ENCODE data around the gene LIPC.

The LIPC gene

DNA sequence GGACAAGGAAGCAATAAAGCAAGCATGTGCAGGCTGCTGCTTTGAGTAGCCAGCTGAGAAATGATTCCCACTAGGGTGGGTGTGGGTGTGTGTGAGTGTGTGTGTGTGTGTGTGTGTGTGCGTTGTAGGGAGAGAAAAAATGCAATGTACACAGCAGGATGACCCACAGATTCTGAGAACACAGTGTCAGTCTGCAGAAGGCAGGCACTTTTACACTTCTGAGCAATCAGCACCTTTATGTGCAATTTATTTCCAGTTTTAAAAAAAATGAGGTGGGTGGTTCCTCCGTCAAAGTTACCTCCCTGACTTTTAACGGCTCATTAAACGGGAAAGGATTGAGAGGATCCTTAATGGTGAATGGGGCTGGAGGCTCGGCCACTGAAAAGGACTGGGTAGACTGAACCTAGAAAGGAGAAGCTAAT, 38.5 kb upstream of the LIPC start:
- H3K4me3 ChIP-seq (ENCODE audit: low read length), result no peak overlapping the region
- H3K9ac ChIP-seq (ENCODE audit: low read depth, low read length), result no peak overlapping the region
- peaks cover 3% of the 10 kb centered on the region; the same call in 1 of the 2 replicates for H3K4me1 ChIP-seq (ENCODE audit: insufficient read depth, low read length)
- no peak overlapping the region for H3K27ac ChIP-seq (ENCODE audit: low read length)
- no peaks in the 10 kb centered on the region for H3K36me3 ChIP-seq (ENCODE audit: insufficient read depth, low read depth, low read length)
- no peaks in the 10 kb centered on the region for H3K27me3 ChIP-seq (ENCODE audit: insufficient read depth, low read length)
- no peaks in the 10 kb centered on the region for H3K9me3 ChIP-seq (ENCODE audit: insufficient read depth, low read depth, low read length)

DNA sequence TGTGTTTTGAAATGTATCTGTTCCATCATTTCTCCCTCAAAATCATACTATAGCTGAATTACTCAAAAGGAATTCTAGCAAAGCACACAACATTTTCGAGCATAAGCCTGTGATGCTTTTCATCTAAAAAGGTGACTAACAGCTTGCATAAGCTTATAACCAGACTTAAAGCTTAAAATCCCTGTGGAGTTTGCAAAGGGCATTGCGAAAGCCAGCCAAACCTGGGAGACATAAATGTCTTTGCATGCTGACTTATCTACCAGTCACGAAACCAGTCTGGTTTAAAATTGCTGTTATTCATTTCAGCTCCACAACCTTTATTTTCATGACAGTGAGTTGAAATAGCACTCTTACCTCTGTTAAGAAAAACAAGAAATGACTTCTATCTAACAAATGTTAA, 35.6 kb upstream of the LIPC start:
- Histone ChIP-seq H3K4me3 (ENCODE audit: low read length) (no peak overlapping the region), H3K27ac (ENCODE audit: low read length) (no peak overlapping the region), H3K4me1 (ENCODE audit: insufficient read depth, low read length) (peaks cover 3% of the 10 kb centered on the region; the same call in 1 of the 2 replicates), H3K27me3 (ENCODE audit: insufficient read depth, low read length) (no peaks in the 10 kb centered on the region), H3K9ac (ENCODE audit: low read depth, low read length) (no peak overlapping the region), H3K36me3 (ENCODE audit: insufficient read depth, low read depth, low read length) (no peaks in the 10 kb centered on the region), H3K9me3 (ENCODE audit: insufficient read depth, low read depth, low read length) (no peaks in the 10 kb centered on the region)

DNA sequence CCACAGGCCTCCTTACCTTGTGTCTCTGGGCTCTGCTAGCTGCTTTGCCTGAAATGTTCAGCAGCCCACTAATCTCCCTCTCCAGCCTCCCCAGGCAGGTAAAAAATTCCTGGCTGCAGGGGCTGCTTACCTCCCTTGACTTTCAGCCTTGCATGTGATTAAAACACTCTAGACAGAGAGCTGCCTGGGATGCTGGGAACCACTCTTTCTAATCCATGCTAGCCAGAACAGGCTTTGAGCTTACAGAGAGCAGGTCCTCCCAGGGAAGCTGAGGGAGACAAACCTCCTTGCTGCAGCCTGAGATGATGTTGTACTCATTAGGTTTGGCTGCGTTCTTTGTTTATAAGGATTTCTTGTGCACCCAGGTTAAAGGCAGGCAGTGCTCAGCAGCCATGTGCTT, 33.7 kb upstream of the LIPC start:
- Histone ChIP-seq H3K4me1 (ENCODE audit: insufficient read depth, low read length) (no peaks in the 10 kb centered on the region), H3K36me3 (ENCODE audit: insufficient read depth, low read depth, low read length) (no peaks in the 10 kb centered on the region), H3K27ac (ENCODE audit: low read length) (no peak overlapping the region), H3K9me3 (ENCODE audit: insufficient read depth, low read depth, low read length) (no peaks in the 10 kb centered on the region), H3K9ac (ENCODE audit: low read depth, low read length) (no peak overlapping the region), H3K27me3 (ENCODE audit: insufficient read depth, low read length) (no peaks in the 10 kb centered on the region), H3K4me3 (ENCODE audit: low read length) (no peak overlapping the region)

DNA sequence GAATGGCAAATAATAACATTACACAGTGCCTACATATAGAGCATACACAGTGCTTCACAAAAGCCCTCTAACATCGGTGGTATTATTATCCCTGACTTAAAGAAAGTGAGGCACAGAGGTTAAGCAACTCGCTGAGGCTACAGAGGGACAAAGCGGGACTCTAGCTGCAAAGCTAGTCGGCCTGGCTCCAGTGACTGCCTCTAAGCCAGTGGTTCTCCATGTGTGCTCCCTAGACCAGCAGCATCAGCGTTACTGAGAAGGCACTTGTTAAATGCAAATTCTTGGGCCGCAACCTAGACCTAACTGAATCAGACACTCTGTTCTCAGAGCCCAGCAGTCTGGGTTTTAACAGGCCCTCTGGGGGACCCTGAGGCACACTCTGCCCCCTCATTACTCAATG, 33.1 kb upstream of the LIPC start:
- no peak overlapping the region for H3K27ac ChIP-seq (ENCODE audit: low read length)
- no peaks in the 10 kb centered on the region for H3K9me3 ChIP-seq (ENCODE audit: insufficient read depth, low read depth, low read length)
- H3K27me3 ChIP-seq (ENCODE audit: insufficient read depth, low read length), result no peaks in the 10 kb centered on the region
- no peak overlapping the region for H3K9ac ChIP-seq (ENCODE audit: low read depth, low read length)
- H3K4me1 ChIP-seq (ENCODE audit: insufficient read depth, low read length), result no peaks in the 10 kb centered on the region
- H3K36me3 ChIP-seq (ENCODE audit: insufficient read depth, low read depth, low read length), result no peaks in the 10 kb centered on the region
- H3K4me3 ChIP-seq (ENCODE audit: low read length), result no peak overlapping the region

DNA sequence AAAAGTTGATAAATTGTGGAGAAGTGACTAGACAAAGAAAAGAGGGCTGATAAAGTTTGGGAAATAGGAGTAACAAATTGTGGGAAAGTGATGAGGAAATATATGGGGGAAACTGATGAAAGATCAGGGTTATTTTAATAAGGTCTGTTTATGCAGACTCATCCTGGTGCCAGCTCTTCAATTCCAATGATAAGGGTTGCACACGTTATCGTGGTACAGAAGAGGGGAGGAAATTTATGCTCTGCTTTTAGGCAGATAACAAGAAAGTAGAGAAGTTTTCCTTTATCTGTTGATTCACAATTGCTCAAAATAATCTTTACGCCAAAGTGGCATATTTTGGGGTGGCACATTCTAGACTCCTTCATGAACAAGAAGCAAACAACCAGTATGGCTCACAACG, 32.1 kb upstream of the LIPC start:
- H3K27ac ChIP-seq (ENCODE audit: low read length), result no peak overlapping the region
- H3K36me3 ChIP-seq (ENCODE audit: insufficient read depth, low read depth, low read length), result no peaks in the 10 kb centered on the region
- no peaks in the 10 kb centered on the region for H3K9me3 ChIP-seq (ENCODE audit: insufficient read depth, low read depth, low read length)
- no peak overlapping the region for H3K9ac ChIP-seq (ENCODE audit: low read depth, low read length)
- H3K4me1 ChIP-seq (ENCODE audit: insufficient read depth, low read length), result no peaks in the 10 kb centered on the region
- no peaks in the 10 kb centered on the region for H3K27me3 ChIP-seq (ENCODE audit: insufficient read depth, low read length)
- H3K4me3 ChIP-seq (ENCODE audit: low read length), result no peak overlapping the region

DNA sequence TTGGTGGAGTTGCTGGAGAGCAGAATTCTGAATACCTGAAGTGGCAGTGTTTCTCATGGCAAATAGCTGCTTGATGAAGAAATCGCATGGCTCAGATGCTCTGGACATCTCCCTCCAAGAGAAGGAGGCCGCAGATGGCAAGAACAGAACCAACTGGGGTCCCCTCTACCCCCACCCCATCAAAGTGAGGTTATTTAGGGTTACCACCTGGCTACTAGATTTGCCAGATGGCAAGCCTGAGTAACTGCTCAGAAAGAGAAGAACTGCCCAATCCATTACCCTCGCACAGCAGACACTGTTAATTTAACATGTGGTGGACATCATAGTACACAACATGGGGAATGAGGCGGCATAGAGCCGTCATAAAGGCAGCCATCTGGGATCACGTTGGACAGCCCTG, 30.5 kb upstream of the LIPC start:
- no peak overlapping the region for H3K27ac ChIP-seq (ENCODE audit: low read length)
- no peaks in the 10 kb centered on the region for H3K9me3 ChIP-seq (ENCODE audit: insufficient read depth, low read depth, low read length)
- no peak overlapping the region for H3K9ac ChIP-seq (ENCODE audit: low read depth, low read length)
- no peaks in the 10 kb centered on the region for H3K36me3 ChIP-seq (ENCODE audit: insufficient read depth, low read depth, low read length)
- H3K27me3 ChIP-seq (ENCODE audit: insufficient read depth, low read length), result no peaks in the 10 kb centered on the region
- no peaks in the 10 kb centered on the region for H3K4me1 ChIP-seq (ENCODE audit: insufficient read depth, low read length)
- H3K4me3 ChIP-seq (ENCODE audit: low read length), result no peak overlapping the region

DNA sequence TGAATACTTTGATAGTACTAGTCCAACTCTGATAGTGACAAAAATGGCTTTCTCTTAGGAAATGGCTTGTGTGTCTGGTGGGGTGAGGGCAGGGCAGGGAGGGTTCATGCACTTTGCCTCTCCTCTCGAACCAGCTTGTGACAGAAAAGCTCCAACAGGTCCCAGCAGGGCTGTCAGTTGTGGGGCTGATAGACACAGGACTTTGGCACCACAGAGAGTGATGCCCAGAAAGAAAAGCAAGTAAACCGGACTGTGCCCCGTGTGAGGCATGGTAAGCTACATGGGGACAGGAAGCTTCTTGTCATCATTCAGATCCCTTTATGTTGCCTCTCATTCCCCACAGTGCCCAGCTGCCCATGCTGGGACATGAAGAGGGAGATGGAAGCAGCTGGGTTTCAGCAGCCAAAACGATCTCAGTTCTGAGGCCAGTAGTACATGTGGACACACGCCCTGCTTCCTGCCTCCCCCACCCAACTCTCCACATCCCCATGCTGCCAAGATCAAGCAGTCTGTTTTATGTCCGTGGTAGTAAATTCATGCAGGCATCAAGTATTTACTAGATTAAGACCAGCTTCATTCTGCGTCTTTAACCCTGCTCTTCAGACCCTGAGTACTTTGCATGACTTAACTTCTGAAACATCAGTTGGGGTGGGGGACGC, 29.7 kb upstream of the LIPC start:
- H3K9ac ChIP-seq (ENCODE audit: low read depth, low read length), result no peak overlapping the region
- no peaks in the 10 kb centered on the region for H3K27me3 ChIP-seq (ENCODE audit: insufficient read depth, low read length)
- H3K9me3 ChIP-seq (ENCODE audit: insufficient read depth, low read depth, low read length), result no peaks in the 10 kb centered on the region
- no peak overlapping the region for H3K4me3 ChIP-seq (ENCODE audit: low read length)
- H3K4me1 ChIP-seq (ENCODE audit: insufficient read depth, low read length), result no peaks in the 10 kb centered on the region
- no peaks in the 10 kb centered on the region for H3K36me3 ChIP-seq (ENCODE audit: insufficient read depth, low read depth, low read length)
- H3K27ac ChIP-seq (ENCODE audit: low read length), result no peak overlapping the region

DNA sequence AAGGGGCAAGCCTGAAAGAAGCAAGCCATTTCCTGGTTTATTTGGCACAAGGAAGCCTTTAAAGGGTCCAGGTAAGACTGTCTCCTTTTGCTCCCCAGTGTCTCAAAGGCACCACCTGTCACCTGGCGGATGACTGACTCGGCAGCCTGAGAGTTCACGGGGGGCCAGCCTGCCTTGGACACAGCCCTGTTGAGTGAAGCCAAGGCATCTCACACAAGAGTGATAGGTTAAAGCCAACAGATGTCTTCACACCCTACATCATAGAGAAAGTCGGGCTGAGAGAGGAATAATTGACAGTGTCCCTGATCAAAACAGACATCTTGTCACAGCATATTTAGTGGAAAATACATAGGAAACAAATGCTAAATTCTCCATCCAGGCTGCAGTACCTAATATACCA, 28.2 kb upstream of the LIPC start:
- H3K36me3 ChIP-seq (ENCODE audit: insufficient read depth, low read depth, low read length), result no peaks in the 10 kb centered on the region
- H3K27me3 ChIP-seq (ENCODE audit: insufficient read depth, low read length), result no peaks in the 10 kb centered on the region
- H3K4me1 ChIP-seq (ENCODE audit: insufficient read depth, low read length), result no peaks in the 10 kb centered on the region

DNA sequence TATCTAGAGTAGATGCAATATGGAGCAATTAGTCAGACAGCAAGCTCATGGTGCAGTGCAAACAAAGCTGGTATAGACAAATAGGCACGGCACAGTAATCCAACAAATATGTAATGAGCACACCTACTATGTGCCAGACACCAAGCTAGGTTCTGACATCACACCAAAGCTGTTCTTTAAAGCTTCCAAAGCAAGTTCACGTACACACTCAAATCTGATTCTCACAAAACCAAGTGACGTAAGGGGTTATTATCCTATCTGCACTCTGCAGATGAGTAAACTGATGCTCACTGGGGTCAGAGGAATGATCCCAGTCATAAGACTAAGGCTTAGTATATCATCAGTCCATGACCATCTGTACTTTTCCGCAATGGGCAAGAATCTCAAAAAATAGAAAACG, 27.8 kb upstream of the LIPC start:
- H3K9ac ChIP-seq (ENCODE audit: low read depth, low read length), result no peak overlapping the region
- H3K9me3 ChIP-seq (ENCODE audit: insufficient read depth, low read depth, low read length), result no peaks in the 10 kb centered on the region
- H3K4me1 ChIP-seq (ENCODE audit: insufficient read depth, low read length), result no peaks in the 10 kb centered on the region
- no peak overlapping the region for H3K4me3 ChIP-seq (ENCODE audit: low read length)
- no peaks in the 10 kb centered on the region for H3K27me3 ChIP-seq (ENCODE audit: insufficient read depth, low read length)
- H3K27ac ChIP-seq (ENCODE audit: low read length), result no peak overlapping the region
- H3K36me3 ChIP-seq (ENCODE audit: insufficient read depth, low read depth, low read length), result no peaks in the 10 kb centered on the region

More for the DNA sequence above, 28.2 kb upstream of the LIPC start:
- H3K9ac ChIP-seq (ENCODE audit: low read depth, low read length), result no peak overlapping the region
- no peak overlapping the region for H3K27ac ChIP-seq (ENCODE audit: low read length)
- H3K9me3 ChIP-seq (ENCODE audit: insufficient read depth, low read depth, low read length), result no peaks in the 10 kb centered on the region
- H3K4me3 ChIP-seq (ENCODE audit: low read length), result no peak overlapping the region

DNA sequence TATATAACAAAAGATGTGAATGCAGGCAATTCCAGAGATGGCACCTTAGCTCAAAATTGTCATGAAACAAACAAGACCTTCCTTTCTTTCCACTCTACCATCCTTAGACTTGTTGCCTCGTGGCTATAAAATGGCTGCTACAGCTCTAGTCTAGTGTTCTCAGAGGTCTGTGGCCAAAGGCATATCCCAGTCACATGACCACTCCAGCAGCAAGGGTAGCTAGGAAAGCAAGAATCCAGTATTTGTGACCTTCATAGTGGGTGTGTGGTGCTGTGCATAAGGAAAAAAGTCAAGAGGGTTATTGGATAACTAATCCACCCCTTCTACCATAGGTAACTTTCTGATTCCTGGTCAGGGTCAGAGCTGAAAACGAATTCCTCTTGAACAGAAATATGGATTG, 27.1 kb upstream of the LIPC start:
- no peaks in the 10 kb centered on the region for H3K36me3 ChIP-seq (ENCODE audit: insufficient read depth, low read depth, low read length)
- no peaks in the 10 kb centered on the region for H3K4me1 ChIP-seq (ENCODE audit: insufficient read depth, low read length)
- no peak overlapping the region for H3K9ac ChIP-seq (ENCODE audit: low read depth, low read length)
- no peaks in the 10 kb centered on the region for H3K27me3 ChIP-seq (ENCODE audit: insufficient read depth, low read length)
- no peaks in the 10 kb centered on the region for H3K9me3 ChIP-seq (ENCODE audit: insufficient read depth, low read depth, low read length)
- H3K4me3 ChIP-seq (ENCODE audit: low read length), result no peak overlapping the region
- H3K27ac ChIP-seq (ENCODE audit: low read length), result no peak overlapping the region

DNA sequence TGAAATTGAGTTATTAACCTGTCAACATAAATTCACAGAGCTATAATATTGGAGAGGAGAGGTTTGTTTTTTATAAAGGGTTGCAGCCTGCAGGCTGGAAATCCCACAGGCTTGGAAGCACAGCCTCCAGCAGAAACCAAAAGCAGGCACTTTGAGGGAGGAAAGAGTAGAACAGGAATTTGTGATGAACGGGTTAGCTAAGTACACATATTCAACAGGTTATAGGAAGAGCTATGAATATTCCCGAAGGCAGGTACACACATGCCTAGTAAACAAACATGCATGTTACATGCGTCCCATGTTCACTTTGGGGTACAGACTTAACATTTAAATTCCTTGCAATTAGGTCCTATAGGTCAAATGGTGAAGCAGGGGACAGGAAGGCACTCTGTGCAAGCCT, 25.9 kb upstream of the LIPC start:
- Histone ChIP-seq H3K4me3 (ENCODE audit: low read length) (no peak overlapping the region), H3K9me3 (ENCODE audit: insufficient read depth, low read depth, low read length) (no peaks in the 10 kb centered on the region), H3K4me1 (ENCODE audit: insufficient read depth, low read length) (no peaks in the 10 kb centered on the region), H3K27ac (ENCODE audit: low read length) (no peak overlapping the region), H3K27me3 (ENCODE audit: insufficient read depth, low read length) (no peaks in the 10 kb centered on the region), H3K9ac (ENCODE audit: low read depth, low read length) (no peak overlapping the region), H3K36me3 (ENCODE audit: insufficient read depth, low read depth, low read length) (no peaks in the 10 kb centered on the region)

DNA sequence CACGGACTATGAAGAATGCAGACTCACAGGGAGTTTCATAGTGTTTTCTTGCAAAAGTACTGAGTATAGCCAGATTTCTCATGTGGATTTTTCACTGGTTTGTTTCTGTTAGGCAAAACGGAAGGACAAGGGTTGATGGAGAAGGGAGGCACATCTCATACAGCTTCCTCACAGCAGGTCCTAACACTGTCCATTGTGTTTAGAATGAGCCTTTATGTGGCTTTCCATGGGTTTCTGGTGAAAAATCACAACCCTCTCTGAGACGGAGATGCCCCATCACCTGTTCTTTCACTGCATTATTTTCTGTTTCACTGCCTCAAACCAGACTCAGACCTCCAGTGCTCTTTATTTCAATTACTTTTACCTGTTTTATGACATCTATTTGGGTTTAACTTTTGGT, 25.0 kb upstream of the LIPC start:
- Histone ChIP-seq H3K27me3 (ENCODE audit: insufficient read depth, low read length) (no peaks in the 10 kb centered on the region), H3K27ac (ENCODE audit: low read length) (no peak overlapping the region), H3K36me3 (ENCODE audit: insufficient read depth, low read depth, low read length) (no peaks in the 10 kb centered on the region), H3K4me3 (ENCODE audit: low read length) (no peak overlapping the region), H3K4me1 (ENCODE audit: insufficient read depth, low read length) (no peaks in the 10 kb centered on the region), H3K9me3 (ENCODE audit: insufficient read depth, low read depth, low read length) (no peaks in the 10 kb centered on the region), H3K9ac (ENCODE audit: low read depth, low read length) (no peak overlapping the region)
